ENCODE results near the gene C3orf38.

GRCh38 chr3:88168171-88168570 is 18.4 kb downstream of the C3orf38 start:
- TF ChIP-seq CTCF (conservative IDR thresholded peaks at IDR 0.05) (no peak), EZH2 (IDR thresholded peaks at IDR 0.05; ENCODE audit: low read depth) (no peak)
